Osteoblast (primary cell): ENCODE measurements around the gene RIMKLB. TPM values are rescaled to one million over a fixed set of nuclear protein-coding genes. Genes with fewer than 3 reads are reported as not detected.
A peak's percentile ranks its signal among the peaks of the same experiment; 100 is the strongest.

Source experiments
- DNase-seq: peaks from one replicate; pipeline ENCODE4 v3.0.0; 2011; ENCODE audit warnings: low spot score, mixed read lengths; ENCODE audit not compliant: insufficient read length; ENCODE audit errors: missing footprints
- H2AFZ ChIP-seq: 2 replicates; pipeline ENCODE4 v1.6.0; 2011; ENCODE audit warnings: mild to moderate bottlenecking, low read length
- H3K27ac ChIP-seq: 2 replicates; pipeline ENCODE4 v1.5.1; 2011; ENCODE audit warnings: mild to moderate bottlenecking, low read depth, low read length, moderate library complexity
- H3K27me3 ChIP-seq: 2 replicates; pipeline ENCODE4 v1.6.0; 2012; ENCODE audit warnings: mild to moderate bottlenecking, control low read depth, inconsistent platforms, low read length, moderate library complexity; ENCODE audit not compliant: insufficient read depth
- H3K36me3 ChIP-seq: 2 replicates; pipeline ENCODE4 v1.5.1; 2011; ENCODE audit warnings: mild to moderate bottlenecking, low read length, control low read depth, moderate library complexity; ENCODE audit not compliant: insufficient read depth
- H3K4me1 ChIP-seq: 2 replicates; pipeline ENCODE4 v1.5.1; 2011; ENCODE audit warnings: mild to moderate bottlenecking, low read length, control low read depth, moderate library complexity; ENCODE audit not compliant: insufficient read depth
- H3K4me2 ChIP-seq: 2 replicates; pipeline ENCODE4 v1.6.0; 2011; ENCODE audit warnings: mild to moderate bottlenecking, low read length; ENCODE audit not compliant: insufficient read depth
- H3K4me3 ChIP-seq: fragments of 200-600 bp; sonication (generic); 3 replicates; pipeline ENCODE4 v1.5.1; 2012; ENCODE audit warnings: mild to moderate bottlenecking, low read length, inconsistent platforms; ENCODE audit not compliant: insufficient read depth
- H3K79me2 ChIP-seq: 2 replicates; pipeline ENCODE4 v1.6.0; 2012; ENCODE audit warnings: mild to moderate bottlenecking, low read length, control low read depth, inconsistent platforms; ENCODE audit not compliant: insufficient read depth
- H3K9me3 ChIP-seq: 2 replicates; pipeline ENCODE4 v1.5.1; 2011; ENCODE audit warnings: low read depth, low read length, control low read depth
- H4K20me1 ChIP-seq: 2 replicates; pipeline ENCODE4 v1.6.0; 2012; ENCODE audit warnings: mild to moderate bottlenecking, low read length, control low read depth; ENCODE audit not compliant: insufficient read depth
- total RNA-seq: library from RNA; depleted of rRNA; stranded (reverse); fragments of >200 nt; gene quantifications from 2 replicates; pipeline ENCODE4 v1.2.3, GENCODE V29; 2012
- TF ChIP-seq, protein P1 (sequence below): IDR thresholded peaks from 2 replicates; pipeline ENCODE4 v1.5.1; 2011; ENCODE audit warnings: mild to moderate bottlenecking, low read depth, low read length, moderate library complexity; ENCODE audit errors: extremely low read depth

Gene RIMKLB
- total RNA-seq, 1 donor: 35.5 TPM

DNA sequence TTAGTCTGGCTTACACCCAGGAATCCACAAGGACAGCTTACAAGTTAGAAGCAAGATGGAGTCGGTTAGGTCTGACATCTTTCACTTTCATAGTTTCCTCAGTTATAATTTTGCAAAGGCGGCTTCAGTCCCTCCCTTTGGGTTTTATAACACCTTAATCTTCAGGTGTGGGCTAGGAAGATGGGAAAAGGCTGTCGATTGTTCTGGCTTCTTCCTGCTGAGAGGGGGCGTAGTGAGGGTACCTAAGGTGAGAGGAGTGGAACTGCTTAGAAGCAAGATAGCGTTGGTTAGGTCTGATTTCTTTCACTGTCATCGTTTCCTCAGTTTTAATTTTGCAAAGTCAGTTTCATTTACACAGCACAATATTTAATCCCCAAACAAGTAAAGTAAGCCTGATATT is 134.7 kb downstream of the RIMKLB start:
- DNase-seq: no peak
- H3K27me3 ChIP-seq: no peaks in the 10 kb centered on the region
- H3K9me3 ChIP-seq: no peaks in the 10 kb centered on the region
- no peak overlapping the region for H2AFZ ChIP-seq
- H3K4me2 ChIP-seq: peak overlapping the region; percentile 32
- TF ChIP-seq, protein P1, sequence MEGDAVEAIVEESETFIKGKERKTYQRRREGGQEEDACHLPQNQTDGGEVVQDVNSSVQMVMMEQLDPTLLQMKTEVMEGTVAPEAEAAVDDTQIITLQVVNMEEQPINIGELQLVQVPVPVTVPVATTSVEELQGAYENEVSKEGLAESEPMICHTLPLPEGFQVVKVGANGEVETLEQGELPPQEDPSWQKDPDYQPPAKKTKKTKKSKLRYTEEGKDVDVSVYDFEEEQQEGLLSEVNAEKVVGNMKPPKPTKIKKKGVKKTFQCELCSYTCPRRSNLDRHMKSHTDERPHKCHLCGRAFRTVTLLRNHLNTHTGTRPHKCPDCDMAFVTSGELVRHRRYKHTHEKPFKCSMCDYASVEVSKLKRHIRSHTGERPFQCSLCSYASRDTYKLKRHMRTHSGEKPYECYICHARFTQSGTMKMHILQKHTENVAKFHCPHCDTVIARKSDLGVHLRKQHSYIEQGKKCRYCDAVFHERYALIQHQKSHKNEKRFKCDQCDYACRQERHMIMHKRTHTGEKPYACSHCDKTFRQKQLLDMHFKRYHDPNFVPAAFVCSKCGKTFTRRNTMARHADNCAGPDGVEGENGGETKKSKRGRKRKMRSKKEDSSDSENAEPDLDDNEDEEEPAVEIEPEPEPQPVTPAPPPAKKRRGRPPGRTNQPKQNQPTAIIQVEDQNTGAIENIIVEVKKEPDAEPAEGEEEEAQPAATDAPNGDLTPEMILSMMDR: no peak
- no peak overlapping the region for H3K27ac ChIP-seq
- H3K4me3 ChIP-seq: no peak overlapping the region
- no peaks in the 10 kb centered on the region for H3K79me2 ChIP-seq
- no peaks in the 10 kb centered on the region for H4K20me1 ChIP-seq
- H3K36me3 ChIP-seq: no peaks in the 10 kb centered on the region
- H3K4me1 ChIP-seq: no peaks in the 10 kb centered on the region

Other genes starting within 250 kb of the RIMKLB start
- gene CLEC6A, start 242.0 kb upstream of the RIMKLB start, total RNA-seq: not detected in 2 replicates
- not detected in 2 replicates for gene CLEC4D, start 184.5 kb upstream of the RIMKLB start, total RNA-seq
- gene CLEC4E, start 157.1 kb upstream of the RIMKLB start, total RNA-seq: not detected in 2 replicates
- gene AICDA, start 85.1 kb upstream of the RIMKLB start, total RNA-seq: not detected in 2 replicates
- 57.9 and 88.4 TPM in 2 replicates for gene MFAP5, start 35.2 kb upstream of the RIMKLB start, total RNA-seq
- under 0.01 TPM in 1 of 2 replicates, not detected in the other for gene A2ML1, start 124.6 kb downstream of the RIMKLB start, total RNA-seq
- gene PHC1, start 216.5 kb downstream of the RIMKLB start, total RNA-seq: 22.4 and 27.1 TPM in 2 replicates